Kidney capillary endothelial cell (primary cell): ENCODE data around the gene ZW10.

Experiments
- DNase-seq: peaks from one replicate; pipeline ENCODE4 v3.0.0-alpha.2; 2018; ENCODE audit warnings: low spot score

ZW10 gene

DNA sequence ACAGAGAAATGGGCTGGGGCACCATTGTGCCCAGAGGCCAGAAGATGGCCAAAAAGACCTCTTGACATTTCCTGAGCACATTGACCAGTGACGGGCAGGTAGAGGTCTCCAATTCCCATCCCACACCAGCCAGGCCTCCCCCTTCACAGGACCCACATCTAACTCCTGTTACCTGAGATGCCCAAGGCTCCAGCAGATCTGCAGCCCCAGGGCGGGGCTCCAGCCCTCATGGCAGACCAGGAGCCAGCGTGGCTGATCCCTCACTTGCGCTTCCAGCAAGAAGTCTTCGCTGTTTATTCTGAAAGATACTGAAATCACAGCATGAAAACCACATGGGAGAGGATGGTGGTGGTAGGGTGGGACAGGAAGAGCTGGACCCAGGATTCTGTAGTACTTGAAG is 76.4 kb downstream of the ZW10 start:
- DNase-seq, result no peak

GRCh38 chr11:113695207-113695606 is 78.3 kb downstream of the ZW10 start:
- no peak for DNase-seq

DNA sequence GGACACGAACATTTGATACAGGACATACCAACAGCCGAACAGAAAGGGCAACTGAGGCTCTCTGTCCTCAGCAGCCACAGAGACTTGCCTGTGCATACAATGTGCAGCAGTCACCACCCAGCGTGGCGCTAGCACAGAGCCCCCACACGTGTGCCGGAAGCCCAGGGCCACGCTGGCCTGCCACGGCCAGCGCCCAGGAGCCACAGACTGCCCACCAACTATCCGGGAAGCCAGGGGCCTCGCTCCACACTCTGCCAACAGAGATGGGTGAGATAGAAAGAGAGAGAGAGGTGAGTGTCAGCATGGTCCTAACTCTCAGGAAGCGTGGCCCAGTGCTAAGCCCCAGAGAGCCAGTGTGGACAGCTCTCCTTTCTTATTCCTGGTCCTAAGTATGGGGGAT is 79.1 kb downstream of the ZW10 start:
- no peak for DNase-seq

- no peak for DNase-seq
Measured at GRCh38 chr11:113693030-113693429, 80.5 kb downstream of the ZW10 start.

- DNase-seq, result no peak
Measured at GRCh38 chr11:113690619-113691569, 82.6 kb downstream of the ZW10 start.

DNA sequence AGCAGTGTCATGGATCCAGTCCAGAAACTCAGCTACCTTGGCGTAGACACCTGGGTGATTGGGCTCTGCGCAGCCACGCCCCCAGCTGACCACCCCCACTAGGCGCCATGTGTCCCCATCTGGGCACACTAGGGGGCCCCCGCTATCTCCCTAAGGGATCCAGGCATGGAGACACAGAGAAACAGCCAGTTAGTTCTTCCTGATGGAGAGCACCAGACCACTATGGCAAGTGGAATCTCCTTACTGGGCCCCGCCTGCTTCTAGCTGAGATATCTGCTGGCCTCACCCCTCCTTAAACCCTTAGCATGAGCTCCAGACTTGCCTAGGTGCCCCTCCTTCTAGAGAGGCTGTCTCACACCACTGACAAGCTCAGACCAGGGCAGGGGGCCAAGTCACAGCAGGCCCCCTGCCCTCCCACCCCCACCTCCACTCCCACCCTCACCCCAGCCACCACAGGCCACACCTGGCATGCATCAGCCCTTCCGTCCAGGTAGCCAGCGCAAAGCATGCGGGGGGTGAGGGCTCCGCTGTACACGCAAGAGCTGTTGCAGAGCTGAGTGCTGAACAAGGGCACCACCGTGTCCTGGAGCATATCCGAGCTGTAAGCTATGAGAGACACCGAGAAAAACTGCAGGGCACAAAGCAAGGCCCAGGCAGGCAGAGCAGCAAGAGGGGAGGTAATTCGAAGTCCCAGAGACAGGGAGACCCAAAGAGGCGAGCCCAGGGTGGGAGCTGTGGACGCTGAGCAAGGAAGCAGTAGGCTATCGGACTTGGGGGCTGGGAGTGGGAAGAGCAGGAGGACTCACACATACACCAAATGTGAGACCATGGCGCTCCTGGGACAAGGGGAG is 83.5 kb downstream of the ZW10 start:
- DNase-seq, result no peak

DNA sequence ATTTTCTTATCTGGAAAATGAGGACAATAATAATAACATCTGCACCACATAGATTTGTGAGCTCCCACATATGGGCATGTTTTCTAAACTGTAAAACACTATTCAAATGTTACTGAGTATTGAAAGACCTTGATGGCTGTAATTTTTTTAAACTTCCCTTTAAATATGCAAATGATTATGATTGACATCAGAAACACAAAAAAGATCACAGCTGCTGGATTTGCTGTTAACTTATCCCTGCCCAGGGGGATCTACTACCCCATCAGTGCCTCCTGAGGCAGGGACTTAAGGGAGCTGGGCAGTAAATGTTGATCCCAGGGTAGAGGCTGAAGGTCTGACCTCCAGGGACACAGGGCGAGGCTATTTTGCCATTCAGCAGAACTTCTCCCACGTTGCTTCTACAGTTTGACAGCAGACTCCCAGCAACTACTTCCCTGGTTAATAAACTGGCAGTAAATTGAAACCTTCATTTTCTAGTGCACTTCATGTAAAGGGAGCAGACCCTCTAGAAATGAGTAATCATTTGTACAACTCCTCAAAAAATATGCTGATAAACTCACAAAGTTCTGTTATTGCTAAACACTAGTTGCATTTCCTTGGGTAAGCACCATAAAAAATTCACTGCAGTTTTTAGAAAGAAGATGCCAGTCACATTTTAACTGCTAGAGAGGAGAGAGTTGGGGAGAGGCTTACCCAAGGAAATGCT is 87.7 kb downstream of the ZW10 start:
- no peak for DNase-seq

DNA sequence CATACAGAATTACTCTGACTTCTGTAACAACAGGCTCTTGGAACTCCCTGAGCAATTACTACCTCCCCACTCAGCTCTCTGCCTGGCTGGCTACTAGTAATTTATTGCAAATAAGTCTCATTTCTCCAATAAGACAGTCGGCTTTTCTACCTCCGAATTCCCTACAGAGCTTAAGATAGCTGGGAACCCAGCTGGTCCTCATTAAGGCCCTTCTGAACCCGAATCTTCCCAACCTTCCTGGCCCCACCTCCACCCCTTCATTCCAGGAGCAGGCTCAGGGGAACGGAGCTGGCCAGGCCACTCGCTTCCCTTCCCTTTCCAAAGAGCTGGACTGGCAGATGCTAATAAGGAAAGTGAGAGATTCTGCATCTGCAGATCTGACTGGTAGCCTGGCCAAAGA is 89.0 kb downstream of the ZW10 start:
- no peak for DNase-seq

DNA sequence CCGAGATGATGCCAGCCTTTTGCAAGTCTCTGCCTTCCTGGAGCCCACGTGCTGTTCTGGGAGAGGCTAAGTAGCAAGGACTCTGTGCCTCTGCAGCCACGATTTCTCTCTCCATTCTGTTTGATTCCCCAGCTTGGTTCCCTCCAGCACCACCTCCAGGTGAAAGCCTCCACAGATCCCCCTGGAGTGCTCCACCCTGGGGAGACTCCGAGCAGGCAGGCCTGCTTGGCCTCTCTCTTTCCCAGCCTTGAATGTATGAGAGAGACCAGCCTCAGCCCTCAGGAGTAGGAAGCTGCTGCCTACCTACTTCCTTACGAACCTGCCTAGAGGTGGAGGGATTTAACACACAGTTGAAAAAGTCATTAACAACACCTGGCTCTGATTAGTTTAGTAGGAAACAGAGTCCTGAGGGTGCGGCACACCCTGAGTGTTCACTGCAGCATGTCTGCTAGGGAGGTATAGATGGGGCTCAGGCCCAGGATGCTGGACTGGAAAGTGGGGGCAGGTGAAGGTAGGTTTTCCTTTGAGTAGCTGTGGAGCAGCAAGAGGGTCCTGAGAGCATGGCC is 89.9 kb downstream of the ZW10 start:
- no peak for DNase-seq
